Mesothelial cell of epicardium (in vitro differentiated cells): ENCODE results near the gene EGFL6. TPM values are rescaled to one million over a fixed set of nuclear protein-coding genes. Genes with fewer than 3 reads are reported as not detected.

Experiments
- DNase-seq, 2 experiments: peaks; one replicate each; pipeline ENCODE4 v3.0.0; 2021; ENCODE audit warnings: low spot score in 2 of 2; ENCODE audit not compliant: unreplicated experiment in 2 of 2
- H3K27ac Mint-ChIP-seq: 2 replicates; pipeline ENCODE4 v1.8.0; 2021; ENCODE audit warnings: mixed read lengths
- H3K27me3 Mint-ChIP-seq: 2 replicates; pipeline ENCODE4 v1.8.0; 2021; ENCODE audit warnings: low read depth, mixed read lengths
- H3K36me3 Mint-ChIP-seq: 2 replicates; pipeline ENCODE4 v1.8.0; 2021; ENCODE audit warnings: mixed read lengths
- H3K4me1 Mint-ChIP-seq: 2 replicates; pipeline ENCODE4 v1.8.0; 2021; ENCODE audit warnings: mixed read lengths
- H3K4me3 Mint-ChIP-seq: 2 replicates; pipeline ENCODE4 v1.8.0; 2021; ENCODE audit warnings: mild to moderate bottlenecking, moderate library complexity, mixed read lengths
- H3K9me3 Mint-ChIP-seq: 2 replicates; pipeline ENCODE4 v1.8.0; 2021; ENCODE audit warnings: mixed read lengths
- CTCF ChIP-seq: fragments of 200-600 bp; sonication (generic); IDR thresholded peaks from one replicate; pipeline ENCODE4 v1.5.0; 2021; ENCODE audit warnings: antibody characterized with exemption; ENCODE audit not compliant: unreplicated experiment
- total RNA-seq: library from RNA; stranded (reverse); gene quantifications from 3 replicates; pipeline ENCODE4 v1.2.1, GENCODE V29; 2021

EGFL6 gene
- total RNA-seq, 1 donor from 2014 or later, result 12.3 TPM

- Mint-ChIP-seq H3K27me3 (no peaks in the 10 kb centered on the region), H3K27ac (no peak overlapping the region)
- TF ChIP-seq CTCF, result no peak
These were observed 20.8 kb downstream of the EGFL6 start for GRCh38 chrX:13590207-13590606.

GRCh38 chrX:13590914-13591313, 21.5 kb downstream of the EGFL6 start:
- Mint-ChIP-seq H3K4me1 (no peaks in the 10 kb centered on the region), H3K4me3 (no peak overlapping the region), H3K36me3 (no peaks in the 10 kb centered on the region), H3K27ac (no peak overlapping the region), H3K27me3 (no peaks in the 10 kb centered on the region), H3K9me3 (peaks cover 32% of the 10 kb centered on the region)
- no peak for TF ChIP-seq CTCF
- no peak for DNase-seq

More at GRCh38 chrX:13590207-13590606, 20.8 kb downstream of the EGFL6 start:
- DNase-seq, result no peak
- H3K36me3 Mint-ChIP-seq, result no peaks in the 10 kb centered on the region
- no peaks in the 10 kb centered on the region for H3K4me1 Mint-ChIP-seq
- no peak overlapping the region for H3K4me3 Mint-ChIP-seq
- H3K9me3 Mint-ChIP-seq, result peaks cover 36% of the 10 kb centered on the region

GRCh38 chrX:13597874-13598273, 28.5 kb downstream of the EGFL6 start:
- no peaks in the 10 kb centered on the region for H3K4me1 Mint-ChIP-seq
- no peaks in the 10 kb centered on the region for H3K36me3 Mint-ChIP-seq
- peaks cover 22% of the 10 kb centered on the region for H3K9me3 Mint-ChIP-seq
- DNase-seq, result no peak
- no peak overlapping the region for H3K27ac Mint-ChIP-seq
- H3K4me3 Mint-ChIP-seq, result no peak overlapping the region
- H3K27me3 Mint-ChIP-seq, result no peaks in the 10 kb centered on the region
- no peak for TF ChIP-seq CTCF

- Mint-ChIP-seq H3K27me3 (no peaks in the 10 kb centered on the region), H3K27ac (no peak overlapping the region), H3K9me3 (peaks cover 17% of the 10 kb centered on the region), H3K4me1 (no peaks in the 10 kb centered on the region), H3K36me3 (no peaks in the 10 kb centered on the region), H3K4me3 (no peak overlapping the region)
- TF ChIP-seq CTCF, result no peak
- DNase-seq, result no peak
These were observed 29.5 kb downstream of the EGFL6 start for GRCh38 chrX:13598877-13599276.

- Mint-ChIP-seq H3K4me1 (no peaks in the 10 kb centered on the region), H3K9me3 (peaks cover 17% of the 10 kb centered on the region), H3K27me3 (no peaks in the 10 kb centered on the region), H3K27ac (no peak overlapping the region), H3K36me3 (no peaks in the 10 kb centered on the region), H3K4me3 (no peak overlapping the region)
- no peak for TF ChIP-seq CTCF
- DNase-seq, result no peak
These were observed 30.1 kb downstream of the EGFL6 start for GRCh38 chrX:13599491-13599890.

- H3K4me1 Mint-ChIP-seq, result no peaks in the 10 kb centered on the region
- no peak for TF ChIP-seq CTCF
These were observed 36.2 kb downstream of the EGFL6 start for GRCh38 chrX:13605611-13606010.

More at GRCh38 chrX:13605611-13606010, 36.2 kb downstream of the EGFL6 start:
- Mint-ChIP-seq H3K27me3 (no peaks in the 10 kb centered on the region), H3K27ac (no peak overlapping the region), H3K36me3 (no peaks in the 10 kb centered on the region), H3K9me3 (peaks cover 17% of the 10 kb centered on the region), H3K4me3 (no peak overlapping the region)
- no peak for DNase-seq
